GM18858 (cell line): ENCODE measurements around the gene GOLGA8R.
"Not testable (repeated sequence)": the region's sequence is repeated elsewhere in the genome, so short reads cannot be mapped to it uniquely, and the experiment has no call there.

Source experiments
- ATAC-seq: cut with Tn5 transposase; IDR thresholded peaks from one replicate; pipeline ENCODE4 v1.9.1; 2021; ENCODE audit not compliant: unreplicated experiment

The GOLGA8R gene

DNA sequence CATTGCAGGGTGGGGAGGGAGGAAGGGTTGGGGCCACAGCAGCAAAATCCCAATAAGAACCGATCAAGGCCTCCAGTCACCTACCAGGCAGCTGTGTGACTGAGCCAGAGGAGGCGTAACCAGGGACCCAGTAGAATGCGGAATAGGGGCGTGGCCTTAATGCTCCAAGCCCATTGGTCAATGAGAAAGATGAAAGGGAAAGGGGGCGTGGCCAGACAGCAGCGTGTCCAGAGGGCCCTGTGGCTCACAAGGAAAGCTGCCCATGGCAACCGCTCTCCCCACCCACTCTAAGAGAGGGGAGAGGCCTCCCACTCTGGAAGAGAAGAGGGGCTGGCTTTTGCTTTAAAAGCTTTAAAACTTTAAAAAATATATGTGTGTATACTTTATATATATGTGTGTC is at the start of gene GOLGA8R:
TSS of gene GOLGA8R (minus strand) at position 101 of the 400 bp plus-strand sequence. CDS start at position 3, 98 bp downstream.
- ATAC-seq = not testable (repeated sequence)

DNA sequence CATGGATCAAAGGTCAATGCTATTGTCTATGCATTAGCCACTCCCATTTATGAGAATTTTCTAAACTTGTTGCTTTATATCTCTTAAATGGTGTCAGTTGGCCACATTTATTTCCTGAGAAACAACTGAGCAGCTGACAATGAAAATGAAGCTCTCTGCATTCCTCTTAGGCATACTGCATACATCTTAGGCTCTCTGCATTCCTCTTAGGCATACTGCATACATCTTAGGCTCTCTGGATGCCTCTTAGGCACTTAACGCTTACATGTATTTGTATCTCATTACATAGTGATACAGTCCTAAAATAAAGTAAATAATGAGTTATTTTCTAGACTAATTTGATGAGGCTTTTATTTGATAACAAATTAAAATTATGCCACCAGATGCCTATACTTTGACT is 49.8 kb upstream of the GOLGA8R start:
- not testable (repeated sequence) for ATAC-seq

- ATAC-seq = not testable (repeated sequence)
Observed at GRCh38 chr15:30462176-30462575, 48.1 kb upstream of the GOLGA8R start.

- not testable (repeated sequence) for ATAC-seq
Observed at GRCh38 chr15:30452702-30453101, 38.6 kb upstream of the GOLGA8R start.

GRCh38 chr15:30438348-30438747 is 24.3 kb upstream of the GOLGA8R start:
- ATAC-seq = not testable (repeated sequence)

- not testable (repeated sequence) for ATAC-seq
Observed at GRCh38 chr15:30435878-30436277, 21.8 kb upstream of the GOLGA8R start.

GRCh38 chr15:30420723-30421122 is 6.7 kb upstream of the GOLGA8R start:
- not testable (repeated sequence) for ATAC-seq

DNA sequence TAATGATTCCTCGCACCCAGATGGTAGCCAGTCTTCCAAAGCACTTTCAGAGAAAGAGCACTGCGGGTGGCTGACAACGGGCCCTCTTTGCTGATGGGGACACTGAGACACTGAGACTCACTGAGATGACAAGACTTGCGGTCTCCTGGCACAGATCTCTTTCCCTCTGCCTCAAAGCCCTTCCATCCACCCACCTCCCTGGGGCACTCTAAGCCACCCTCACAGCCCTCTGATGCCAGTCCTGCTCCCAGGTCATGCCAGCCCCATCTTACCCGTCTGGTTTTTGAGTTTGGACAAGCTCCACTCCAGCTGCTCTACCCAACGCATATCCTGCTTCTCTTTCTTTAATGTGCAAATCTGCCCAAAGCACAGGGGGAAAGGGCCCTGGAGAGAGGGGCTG is 6.4 kb downstream of the GOLGA8R start:
- ATAC-seq = not testable (repeated sequence)

DNA sequence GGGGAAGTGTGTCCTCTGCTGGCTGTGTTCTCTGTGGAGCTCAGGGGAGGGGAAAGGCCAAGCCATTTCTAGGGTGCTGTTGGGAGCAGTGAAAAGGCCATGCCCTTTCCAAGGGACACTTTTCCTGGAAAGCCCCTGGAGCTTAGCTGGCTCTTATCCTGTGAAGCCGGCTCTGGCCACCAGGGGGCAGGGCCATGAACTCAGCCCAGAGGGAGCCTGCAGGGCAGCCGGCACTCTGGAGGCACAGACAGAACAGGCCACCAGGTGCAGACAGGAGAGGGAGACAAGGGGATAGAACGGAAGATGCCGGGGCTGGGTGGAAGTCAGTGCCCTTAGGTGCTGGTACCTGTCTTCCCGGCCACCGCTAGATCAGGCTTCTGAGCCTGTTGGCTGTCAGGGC is 15.1 kb downstream of the GOLGA8R start:
- not testable (repeated sequence) for ATAC-seq

GRCh38 chr15:30393664-30393991 is 20.4 kb downstream of the GOLGA8R start:
- not testable (repeated sequence) for ATAC-seq

GRCh38 chr15:30392766-30393663 is 21.0 kb downstream of the GOLGA8R start, which contains the start of gene CHRFAM7A:
Gene CHRFAM7A (minus strand): TSS chr15:30393540. CDS start chr15:30383351, 10,189 bp downstream.
- ATAC-seq = not testable (repeated sequence)

DNA sequence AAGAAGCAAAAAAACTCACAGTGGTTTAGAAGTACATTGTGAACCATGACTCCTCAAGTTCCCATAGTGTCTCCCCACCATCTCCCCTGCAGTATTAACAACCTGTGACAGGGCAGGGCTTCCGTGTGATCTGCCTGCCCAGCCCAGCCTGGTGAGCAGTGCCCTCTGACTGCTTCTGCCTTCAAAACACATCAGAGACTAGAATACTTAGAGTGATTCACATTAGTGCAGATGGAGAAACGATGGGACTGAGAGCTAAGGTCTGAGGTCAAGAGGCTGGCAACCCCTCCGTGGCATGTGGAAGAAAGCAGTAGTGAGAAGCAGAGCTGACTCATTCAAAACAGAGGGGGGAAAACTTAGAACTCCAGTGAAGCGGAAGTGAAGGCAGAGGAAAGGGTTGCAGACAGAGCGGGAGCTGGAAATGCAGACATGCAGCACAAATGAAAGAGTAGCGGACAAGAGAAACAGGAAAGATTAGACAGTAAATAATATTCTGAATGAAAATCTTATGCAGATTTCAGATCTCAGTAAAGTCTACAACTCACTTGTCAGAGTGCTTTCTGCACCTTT is 27.7 kb downstream of the GOLGA8R start:
- ATAC-seq = not testable (repeated sequence)

- not testable (repeated sequence) for ATAC-seq
Observed at GRCh38 chr15:30377082-30377413, 37.0 kb downstream of the GOLGA8R start.

GRCh38 chr15:30376375-30377081 is 37.5 kb downstream of the GOLGA8R start:
- ATAC-seq = not testable (repeated sequence)

GRCh38 chr15:30375872-30376271 is 38.2 kb downstream of the GOLGA8R start:
- not testable (repeated sequence) for ATAC-seq

DNA sequence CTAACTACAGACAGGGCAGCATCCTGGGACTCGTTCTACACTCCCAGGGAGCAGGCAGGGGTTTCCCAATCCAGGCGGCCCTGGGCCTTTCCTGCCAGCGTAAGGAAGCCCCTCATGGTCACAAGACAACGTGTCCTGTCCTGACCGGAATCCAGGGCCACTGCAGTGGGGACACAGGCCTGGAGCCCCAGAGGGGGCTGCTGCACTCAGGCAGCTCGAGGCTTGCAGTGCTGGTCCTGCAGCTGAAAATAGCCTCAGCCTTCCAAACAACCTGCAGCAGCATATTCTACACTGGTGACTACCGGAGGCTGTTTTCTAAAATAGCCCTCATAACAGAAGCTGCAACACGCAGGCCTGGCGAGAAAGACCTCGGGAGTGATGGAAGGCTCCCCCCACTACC is 39.2 kb downstream of the GOLGA8R start:
- ATAC-seq = not testable (repeated sequence)

DNA sequence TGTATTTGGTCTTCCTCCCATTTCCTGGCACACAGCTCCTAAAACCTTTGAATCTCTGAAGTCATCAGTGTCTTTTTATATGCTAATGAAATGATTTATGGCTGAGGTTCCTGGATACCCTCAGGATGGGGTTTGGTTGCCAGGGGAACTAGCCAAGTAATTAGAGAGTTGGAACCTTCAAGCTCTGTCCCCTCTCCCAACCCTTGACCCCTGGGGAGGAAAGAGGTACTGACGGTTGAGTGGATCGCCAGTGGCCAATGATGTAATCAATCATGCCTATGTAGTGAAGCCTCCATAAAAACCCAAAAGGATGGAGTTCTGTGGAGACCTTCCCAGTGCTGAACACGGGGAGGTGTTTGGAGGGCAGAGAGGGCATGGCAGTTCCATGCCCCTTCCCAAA is 45.8 kb downstream of the GOLGA8R start:
- ATAC-seq = not testable (repeated sequence)

- ATAC-seq = not testable (repeated sequence)
Observed at GRCh38 chr15:30367246-30367645, 46.8 kb downstream of the GOLGA8R start.

- ATAC-seq = not testable (repeated sequence)
Observed at GRCh38 chr15:30361404-30361803, 52.7 kb downstream of the GOLGA8R start.

GRCh38 chr15:30360990-30361389 is 53.1 kb downstream of the GOLGA8R start:
- not testable (repeated sequence) for ATAC-seq

DNA sequence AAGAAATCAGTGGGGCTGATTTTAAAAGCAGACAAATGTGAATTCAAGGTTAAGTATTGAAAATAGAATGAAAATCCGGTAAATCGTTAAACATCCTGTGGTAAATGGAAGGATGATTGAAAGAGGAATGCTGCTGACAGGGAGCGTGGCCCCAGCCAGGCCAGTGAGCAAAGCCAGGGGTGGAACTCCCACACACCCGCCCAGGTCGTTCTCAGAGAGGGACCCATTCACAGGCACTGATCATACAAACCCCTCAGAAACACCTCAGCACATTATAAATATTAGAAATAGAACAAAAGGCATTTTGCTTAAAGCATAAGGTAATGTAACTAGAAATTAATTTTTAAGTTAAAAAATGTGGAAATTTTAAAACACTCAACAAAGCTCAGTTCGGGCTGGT is 59.0 kb downstream of the GOLGA8R start:
- not testable (repeated sequence) for ATAC-seq
